ENCODE results near the gene NPTXR.

Gene NPTXR

GRCh38 chr22:38872831-38873248, 29.0 kb upstream of the NPTXR start:
- FAIRE-seq (no peak), DNase-seq (ENCODE audit: insufficient read length, low spot score) (peak; percentile 38)
- TF ChIP-seq POLR2A (IDR thresholded peaks at IDR 0.05; ENCODE audit: low read depth, low read length), result no peak

- no peak for FAIRE-seq
- DNase-seq (ENCODE audit: insufficient read length, low spot score), result peak; percentile 93
- TF ChIP-seq POLR2A (IDR thresholded peaks at IDR 0.05; ENCODE audit: low read depth, low read length), result peak; percentile 55
Observed at GRCh38 chr22:38872172-38872830, 28.5 kb upstream of the NPTXR start, which contains the start of gene CBX6. CBX6 (minus strand) TSS chr22:38872216; CDS start chr22:38872190, 26 bp downstream.

GRCh38 chr22:38871360-38872171, 27.7 kb upstream of the NPTXR start:
- FAIRE-seq, result no peak
- DNase-seq (ENCODE audit: insufficient read length, low spot score), result no peak
- TF ChIP-seq POLR2A (IDR thresholded peaks at IDR 0.05; ENCODE audit: low read depth, low read length), result no peak

DNA sequence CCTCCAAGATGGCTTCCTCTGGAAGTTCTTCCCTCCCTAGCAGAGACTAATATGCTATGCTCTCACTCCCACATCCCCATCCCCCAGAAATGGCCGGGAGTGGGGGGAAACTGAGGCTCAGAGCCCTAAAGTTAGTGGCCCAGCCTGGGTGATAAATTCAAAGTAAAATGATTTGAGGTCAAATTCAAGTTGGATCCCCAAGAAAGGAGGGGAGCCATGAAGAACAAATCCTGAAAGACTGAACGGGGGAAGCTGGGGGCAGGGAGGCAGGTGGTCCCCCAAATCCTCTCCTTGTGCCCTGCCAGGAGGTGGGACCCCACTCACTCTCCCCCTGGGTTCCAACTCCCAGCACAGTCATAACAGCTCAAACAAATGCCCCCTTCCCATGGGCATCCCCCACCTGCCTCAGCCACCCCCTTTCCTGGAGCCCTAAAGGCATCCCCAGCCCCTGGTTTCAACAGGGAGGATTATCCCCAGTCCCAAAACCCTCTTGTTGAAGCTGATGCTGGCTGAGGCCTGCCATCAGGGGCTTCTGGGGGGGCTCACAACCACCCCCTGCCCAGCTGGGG, 27.0 kb upstream of the NPTXR start:
- DNase-seq (ENCODE audit: insufficient read length, low spot score), result no peak
- FAIRE-seq, result no peak
- TF ChIP-seq POLR2A (IDR thresholded peaks at IDR 0.05; ENCODE audit: low read depth, low read length), result no peak

DNA sequence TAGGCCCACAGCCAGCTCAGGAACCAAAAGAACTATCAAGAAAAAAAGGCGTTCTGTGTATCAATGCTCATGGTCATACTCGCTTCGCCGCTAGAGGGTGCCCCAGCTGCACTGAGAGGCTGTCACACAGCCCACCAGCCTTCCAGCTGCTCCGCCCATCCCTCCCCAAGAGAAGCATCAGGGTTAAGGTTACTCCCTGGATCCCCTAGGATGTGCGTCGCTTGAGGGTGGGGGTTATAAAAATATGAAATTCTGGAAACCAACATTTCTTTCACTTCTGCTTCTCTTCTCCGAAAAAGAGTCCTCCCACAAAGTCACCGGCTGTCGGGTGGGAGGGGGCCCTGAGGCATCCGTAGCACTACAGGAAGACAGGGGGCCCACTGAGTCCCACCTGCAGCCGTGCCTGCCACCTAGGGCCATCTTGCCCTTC, 26.5 kb upstream of the NPTXR start:
- DNase-seq (ENCODE audit: insufficient read length, low spot score) (peak; percentile 76), FAIRE-seq (peak; percentile 33)
- no peak for TF ChIP-seq POLR2A (IDR thresholded peaks at IDR 0.05; ENCODE audit: low read depth, low read length)

DNA sequence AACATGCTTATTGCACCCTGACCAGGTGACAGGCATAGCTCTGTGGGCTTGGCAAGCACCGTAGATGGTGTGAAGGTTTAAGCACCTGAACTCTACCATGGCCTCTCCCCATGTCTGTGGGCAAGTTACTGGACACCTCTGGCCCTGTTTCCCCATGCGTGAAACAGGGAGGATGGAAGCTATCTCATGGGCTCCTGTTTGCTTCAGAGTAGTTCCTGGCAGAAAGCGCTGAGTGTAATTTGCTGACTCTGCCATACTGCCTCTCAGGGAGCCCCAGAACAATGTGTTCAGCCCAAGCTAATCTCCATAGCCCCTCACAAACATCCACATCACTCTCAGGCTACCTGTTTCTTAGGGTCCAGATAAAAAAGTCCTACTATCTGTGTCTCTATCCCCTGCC, 25.8 kb upstream of the NPTXR start:
- DNase-seq (ENCODE audit: insufficient read length, low spot score), result no peak
- no peak for TF ChIP-seq POLR2A (IDR thresholded peaks at IDR 0.05; ENCODE audit: low read depth, low read length)
- FAIRE-seq, result no peak

DNA sequence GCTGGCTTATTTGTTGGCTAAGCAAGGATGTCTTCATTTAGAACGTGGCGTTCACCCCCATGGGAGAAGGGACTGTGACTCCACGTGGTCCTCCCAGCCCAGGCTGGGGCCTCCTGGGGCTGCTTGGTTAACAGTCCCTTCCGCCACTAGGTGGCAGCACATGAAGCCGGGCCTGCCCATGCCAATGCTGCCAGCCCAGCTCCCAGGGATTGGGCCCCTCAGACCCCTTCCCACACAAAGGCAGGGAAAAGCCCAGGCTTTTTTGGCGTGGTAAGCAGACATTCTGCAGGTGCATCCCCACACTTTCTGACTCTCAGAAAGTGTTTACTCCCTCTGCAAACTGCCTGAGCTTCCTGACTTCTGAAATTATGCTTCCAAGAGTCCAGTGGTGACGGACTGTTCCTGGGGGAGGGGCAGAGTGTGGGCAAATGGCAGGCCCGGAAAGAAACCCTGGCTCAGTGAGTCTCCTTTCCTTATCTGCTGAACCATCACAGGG, 25.1 kb upstream of the NPTXR start:
- TF ChIP-seq POLR2A (IDR thresholded peaks at IDR 0.05; ENCODE audit: low read depth, low read length), result no peak
- DNase-seq (ENCODE audit: insufficient read length, low spot score) (peak; percentile 67), FAIRE-seq (no peak)

GRCh38 chr22:38868286-38868721, 24.5 kb upstream of the NPTXR start:
- DNase-seq (ENCODE audit: insufficient read length, low spot score) (no peak), FAIRE-seq (no peak)
- TF ChIP-seq POLR2A (IDR thresholded peaks at IDR 0.05; ENCODE audit: low read depth, low read length), result no peak

- no peak for DNase-seq (ENCODE audit: insufficient read length, low spot score)
- no peak for FAIRE-seq
- no peak for TF ChIP-seq POLR2A (IDR thresholded peaks at IDR 0.05; ENCODE audit: low read depth, low read length)
Observed at GRCh38 chr22:38867471-38868285, 23.9 kb upstream of the NPTXR start.

DNA sequence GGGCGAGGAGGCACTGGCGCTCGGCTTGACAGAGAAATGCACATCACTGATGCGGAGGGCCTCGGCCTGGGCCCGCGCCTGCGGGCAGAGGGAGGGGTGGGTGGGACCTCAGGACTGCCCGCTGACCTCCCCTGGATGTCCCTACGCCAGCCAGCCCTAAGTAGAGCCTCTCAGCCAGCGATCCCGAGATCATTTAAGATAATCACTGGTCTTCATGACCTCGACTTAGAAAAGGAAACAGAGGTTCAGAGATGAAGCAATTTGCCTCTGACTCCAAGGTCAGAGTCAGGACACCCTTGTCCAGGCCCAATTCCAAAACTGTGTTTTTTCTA, 23.3 kb upstream of the NPTXR start:
- FAIRE-seq (no peak), DNase-seq (ENCODE audit: insufficient read length, low spot score) (no peak)
- TF ChIP-seq POLR2A (IDR thresholded peaks at IDR 0.05; ENCODE audit: low read depth, low read length), result no peak

- no peak for TF ChIP-seq POLR2A (IDR thresholded peaks at IDR 0.05; ENCODE audit: low read depth, low read length)
- DNase-seq (ENCODE audit: insufficient read length, low spot score) (no peak), FAIRE-seq (no peak)
Observed at GRCh38 chr22:38866399-38867123, 22.7 kb upstream of the NPTXR start.

DNA sequence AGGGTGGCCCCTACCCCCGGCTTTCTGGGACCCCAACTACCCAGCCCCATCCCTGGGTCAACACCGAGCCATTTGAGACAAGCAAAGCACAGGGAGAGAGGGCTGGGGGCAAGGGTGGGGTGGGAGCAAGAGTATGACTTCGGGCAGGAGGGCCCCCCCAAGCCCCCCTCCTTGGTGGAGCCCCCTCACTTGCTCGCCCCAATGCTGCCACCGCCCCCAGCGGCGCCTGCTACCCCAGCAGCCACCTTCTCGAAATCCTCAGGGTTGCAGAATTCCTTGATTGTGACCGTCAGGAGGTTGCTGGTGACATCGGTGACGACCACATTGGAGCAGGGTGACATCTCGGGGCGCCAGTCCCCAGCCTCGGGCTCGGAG, 22.2 kb upstream of the NPTXR start:
- TF ChIP-seq POLR2A (IDR thresholded peaks at IDR 0.05; ENCODE audit: low read depth, low read length), result no peak
- no peak for FAIRE-seq

More for the DNA sequence above, 22.2 kb upstream of the NPTXR start:
- DNase-seq (ENCODE audit: insufficient read length, low spot score), result no peak

Measured in H54 (cell line).